Neural progenitor cell (in vitro differentiated cells): ENCODE data around the gene TRPM3. TPM values are rescaled to one million over a fixed set of nuclear protein-coding genes. Genes with fewer than 3 reads are reported as not detected.

ENCODE experiments used
- DNase-seq: peaks from one replicate; pipeline ENCODE4 v3.0.0-alpha.2; 2016; ENCODE audit warnings: low spot score
- H2AFZ ChIP-seq: fragments of 200-600 bp; sonication (generic); replicated peaks from 2 replicates; pipeline ENCODE4 v1.6.1; 2016; ENCODE audit warnings: antibody characterized with exemption
- H3F3A ChIP-seq: fragments of 200-600 bp; sonication (generic); 2 replicates; pipeline ENCODE4 v1.6.1; 2016; ENCODE audit warnings: antibody characterized with exemption, low read depth
- H3K27ac ChIP-seq: fragments of 200-600 bp; sonication (generic); 2 replicates; pipeline ENCODE4 v1.5.1; 2016; ENCODE audit warnings: mild to moderate bottlenecking
- H3K27me3 ChIP-seq: fragments of 200-600 bp; sonication (generic); 2 replicates; pipeline ENCODE4 v1.6.1; 2016; ENCODE audit warnings: mild to moderate bottlenecking, moderate library complexity
- H3K36me3 ChIP-seq: fragments of 200-600 bp; sonication (generic); 2 replicates; pipeline ENCODE4 v1.5.1; 2016
- H3K4me1 ChIP-seq: fragments of 200-600 bp; sonication (generic); 2 replicates; pipeline ENCODE4 v1.6.1; 2016; ENCODE audit warnings: mixed run types
- H3K4me2 ChIP-seq: fragments of 200-600 bp; sonication (generic); 2 replicates; pipeline ENCODE4 v1.6.1; 2016
- H3K4me3 ChIP-seq: fragments of 200-600 bp; sonication (generic); 2 replicates; pipeline ENCODE4 v1.5.1; 2016
- H3K79me2 ChIP-seq: fragments of 200-600 bp; sonication (generic); 2 replicates; pipeline ENCODE4 v1.6.1; 2016; ENCODE audit warnings: low read depth
- H3K9ac ChIP-seq: fragments of 200-600 bp; sonication (generic); 2 replicates; pipeline ENCODE4 v1.6.1; 2016
- H3K9me3 ChIP-seq: fragments of 200-600 bp; sonication (generic); 2 replicates; pipeline ENCODE4 v1.5.1; 2016; ENCODE audit warnings: low read depth
- H4K20me1 ChIP-seq: fragments of 200-600 bp; sonication (generic); 2 replicates; pipeline ENCODE4 v1.6.1; 2016; ENCODE audit warnings: low read depth
- H3K27ac Mint-ChIP-seq: 3 replicates; pipeline ENCODE4 v1.8.0; 2021; ENCODE audit warnings: mixed read lengths
- H3K27me3 Mint-ChIP-seq: 2 replicates; pipeline ENCODE4 v1.8.0; 2022; ENCODE audit warnings: low read depth, mild to moderate bottlenecking, inconsistent platforms, moderate library complexity, mixed read lengths; ENCODE audit not compliant: insufficient read depth
- H3K36me3 Mint-ChIP-seq: 3 replicates; pipeline ENCODE4 v1.8.0; 2021; ENCODE audit warnings: mixed read lengths
- H3K4me1 Mint-ChIP-seq: 3 replicates; pipeline ENCODE4 v1.8.0; 2021; ENCODE audit warnings: mixed read lengths
- H3K4me3 Mint-ChIP-seq: 3 replicates; pipeline ENCODE4 v1.8.0; 2021; ENCODE audit warnings: mild to moderate bottlenecking, moderate library complexity, mixed read lengths
- H3K9me3 Mint-ChIP-seq: 3 replicates; pipeline ENCODE4 v1.8.0; 2020; ENCODE audit warnings: mixed read lengths
- CTCF ChIP-seq: fragments of 200-600 bp; sonication (generic); IDR thresholded peaks from 2 replicates; pipeline ENCODE4 v1.5.1; 2017; ENCODE audit warnings: antibody characterized with exemption, mild to moderate bottlenecking
- EZH2 ChIP-seq: fragments of 200-600 bp; sonication (generic); IDR thresholded peaks from 2 replicates; pipeline ENCODE4 v1.6.1; 2017; ENCODE audit warnings: antibody characterized with exemption, mild to moderate bottlenecking, moderate library complexity
- EZH2phosphoT487 ChIP-seq: fragments of 200-600 bp; sonication (generic); IDR thresholded peaks from 2 replicates; pipeline ENCODE4 v1.6.1; 2017; ENCODE audit warnings: antibody characterized with exemption
- total RNA-seq: library from RNA; depleted of rRNA; stranded (reverse); fragments of >200 nt; gene quantifications from 2 replicates; pipeline ENCODE4 v1.2.3, GENCODE V29; 2015; ENCODE audit warnings: low replicate concordance

TRPM3 gene
- total RNA-seq, 1 donor from 2014 or later, result 37.2 TPM

GRCh38 chr9:70566066-70566465 lies 555.4 kb downstream of the TRPM3 start:
- H3K9me3 ChIP-seq, result no peaks in the 10 kb centered on the region
- H4K20me1 ChIP-seq, result no peaks in the 10 kb centered on the region
- H2AFZ ChIP-seq, result no peak overlapping the region
- Mint-ChIP-seq H3K27ac (no peak overlapping the region), H3K36me3 (no peaks in the 10 kb centered on the region), H3K4me3 (no peak overlapping the region), H3K9me3 (no peaks in the 10 kb centered on the region), H3K27me3 (peaks cover 2% of the 10 kb centered on the region), H3K4me1 (peaks cover 22% of the 10 kb centered on the region)
- H3K4me3 ChIP-seq, result peak overlapping the region; percentile 23
- peaks cover 23% of the 10 kb centered on the region for H3F3A ChIP-seq
- no peak overlapping the region for H3K9ac ChIP-seq
- H3K27me3 ChIP-seq, result no peaks in the 10 kb centered on the region
- peak overlapping the region; percentile 83 for H3K27ac ChIP-seq
- no peak for DNase-seq
- TF ChIP-seq EZH2 (no peak), CTCF (no peak)
- H3K79me2 ChIP-seq, result no peaks in the 10 kb centered on the region
- H3K4me2 ChIP-seq, result peak overlapping the region; percentile 70
- peaks cover 39% of the 10 kb centered on the region for H3K4me1 ChIP-seq
- no peaks in the 10 kb centered on the region for H3K36me3 ChIP-seq

DNA sequence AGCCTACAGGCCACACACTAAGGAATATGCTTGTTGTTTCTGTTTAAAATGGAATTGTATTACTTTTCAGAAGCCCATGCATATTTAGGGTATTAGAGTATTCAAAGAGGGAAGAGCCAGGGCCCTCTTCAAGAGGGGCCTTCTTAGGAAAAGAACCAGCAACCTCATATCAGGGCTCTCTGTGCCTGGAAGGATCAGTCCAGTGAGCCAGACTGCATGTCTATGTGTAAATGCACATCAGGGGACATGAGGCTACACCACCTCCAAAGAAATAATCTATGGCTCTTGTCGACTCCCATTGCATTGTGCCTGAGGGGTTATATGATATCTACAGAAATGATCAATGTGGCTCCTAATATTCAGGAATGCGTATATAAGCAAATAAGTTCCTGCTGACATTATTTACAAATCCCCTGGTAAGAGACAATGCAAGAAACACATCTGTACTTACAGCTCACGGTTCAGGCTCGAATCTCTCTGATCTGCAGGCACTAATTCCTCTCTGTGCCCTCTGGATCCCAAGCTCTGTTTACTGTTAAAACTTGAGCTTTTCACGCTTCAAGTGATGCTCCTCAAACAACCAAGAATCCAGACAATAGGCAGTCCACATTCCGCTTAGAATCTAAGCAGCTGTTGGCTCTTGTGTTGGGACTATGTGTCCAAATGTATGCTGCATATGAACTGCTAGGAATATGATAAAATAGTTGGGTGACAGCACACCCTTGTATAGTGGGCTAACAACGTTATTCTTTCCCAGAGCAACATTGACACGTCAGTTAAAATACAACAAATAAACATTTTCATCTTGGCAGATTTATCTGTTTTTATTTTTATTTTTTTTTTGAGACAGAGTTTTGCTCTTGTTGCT lies 556.7 kb downstream of the TRPM3 start:
- TF ChIP-seq EZH2phosphoT487 (no peak), CTCF (no peak)
- peaks cover 23% of the 10 kb centered on the region for H3F3A ChIP-seq
- H2AFZ ChIP-seq, result no peak overlapping the region
- no peaks in the 10 kb centered on the region for H3K27me3 ChIP-seq
- Mint-ChIP-seq H3K27ac (peak overlapping the region; percentile 15), H3K4me1 (peaks cover 22% of the 10 kb centered on the region), H3K36me3 (no peaks in the 10 kb centered on the region), H3K9me3 (no peaks in the 10 kb centered on the region), H3K4me3 (no peak overlapping the region), H3K27me3 (peaks cover 2% of the 10 kb centered on the region)
- no peak overlapping the region for H3K4me3 ChIP-seq
- H3K4me2 ChIP-seq, result peak overlapping the region; percentile 18
- H3K79me2 ChIP-seq, result no peaks in the 10 kb centered on the region
- peak; percentile 21 for DNase-seq
- H3K9ac ChIP-seq, result no peak overlapping the region
- H3K4me1 ChIP-seq, result peaks cover 39% of the 10 kb centered on the region
- peak overlapping the region; percentile 65 for H3K27ac ChIP-seq
- no peaks in the 10 kb centered on the region for H3K9me3 ChIP-seq
- H4K20me1 ChIP-seq, result no peaks in the 10 kb centered on the region
- no peaks in the 10 kb centered on the region for H3K36me3 ChIP-seq

- no peaks in the 10 kb centered on the region for H3K9me3 ChIP-seq
- no peak overlapping the region for H3K4me2 ChIP-seq
- TF ChIP-seq EZH2phosphoT487 (no peak), EZH2 (no peak), CTCF (no peak)
- H3K36me3 Mint-ChIP-seq, result no peaks in the 10 kb centered on the region
- no peak overlapping the region for H3K9ac ChIP-seq
- no peaks in the 10 kb centered on the region for H4K20me1 ChIP-seq
- no peak overlapping the region for H3K4me3 Mint-ChIP-seq
- H3K9me3 Mint-ChIP-seq, result no peaks in the 10 kb centered on the region
- H3K4me1 ChIP-seq, result peaks cover 39% of the 10 kb centered on the region
- H3K79me2 ChIP-seq, result no peaks in the 10 kb centered on the region
- no peaks in the 10 kb centered on the region for H3K27me3 ChIP-seq
- H3K27ac Mint-ChIP-seq, result no peak overlapping the region
- no peak for DNase-seq
- H3K4me3 ChIP-seq, result no peak overlapping the region
- no peaks in the 10 kb centered on the region for H3K36me3 ChIP-seq
- H2AFZ ChIP-seq, result no peak overlapping the region
- no peak overlapping the region for H3K27ac ChIP-seq
- peaks cover 2% of the 10 kb centered on the region for H3K27me3 Mint-ChIP-seq
- H3K4me1 Mint-ChIP-seq, result peaks cover 22% of the 10 kb centered on the region
- H3F3A ChIP-seq, result peaks cover 23% of the 10 kb centered on the region
Observed at GRCh38 chr9:70563431-70564204, 557.8 kb downstream of the TRPM3 start.
